Measurements from ENCODE around the gene BCCIP.

GRCh38 chr10:125883211-125883610 is 59.9 kb downstream of the BCCIP start:
- TF ChIP-seq, protein P1, sequence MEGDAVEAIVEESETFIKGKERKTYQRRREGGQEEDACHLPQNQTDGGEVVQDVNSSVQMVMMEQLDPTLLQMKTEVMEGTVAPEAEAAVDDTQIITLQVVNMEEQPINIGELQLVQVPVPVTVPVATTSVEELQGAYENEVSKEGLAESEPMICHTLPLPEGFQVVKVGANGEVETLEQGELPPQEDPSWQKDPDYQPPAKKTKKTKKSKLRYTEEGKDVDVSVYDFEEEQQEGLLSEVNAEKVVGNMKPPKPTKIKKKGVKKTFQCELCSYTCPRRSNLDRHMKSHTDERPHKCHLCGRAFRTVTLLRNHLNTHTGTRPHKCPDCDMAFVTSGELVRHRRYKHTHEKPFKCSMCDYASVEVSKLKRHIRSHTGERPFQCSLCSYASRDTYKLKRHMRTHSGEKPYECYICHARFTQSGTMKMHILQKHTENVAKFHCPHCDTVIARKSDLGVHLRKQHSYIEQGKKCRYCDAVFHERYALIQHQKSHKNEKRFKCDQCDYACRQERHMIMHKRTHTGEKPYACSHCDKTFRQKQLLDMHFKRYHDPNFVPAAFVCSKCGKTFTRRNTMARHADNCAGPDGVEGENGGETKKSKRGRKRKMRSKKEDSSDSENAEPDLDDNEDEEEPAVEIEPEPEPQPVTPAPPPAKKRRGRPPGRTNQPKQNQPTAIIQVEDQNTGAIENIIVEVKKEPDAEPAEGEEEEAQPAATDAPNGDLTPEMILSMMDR (IDR thresholded peaks at IDR 0.05 in 8 of 11, conservative IDR thresholded peaks at IDR 0.05 in 3 of 11), result no peak
- TF ChIP-seq POLR2AphosphoS5 (IDR thresholded peaks at IDR 0.05), result no peak
- no peak for TF ChIP-seq POLR2A (IDR thresholded peaks at IDR 0.05)
